BLaER1 treated with 17β-estradiol and CSF1 and Interleukin-3, amounts not matched to agents 10 nM and 100 nM (cell line): Measurements from ENCODE around the gene ARID2.
A peak's percentile ranks its signal among the peaks of the same experiment; 100 is the strongest.

Experiments
- H3K27ac ChIP-seq, 11 experiments: shearing (Covaris generic); formaldehyde crosslinking; 2 replicates each; pipeline ENCODE4 v1.8.1; 2022
- H3K27me3 ChIP-seq, 11 experiments: shearing (Covaris generic); formaldehyde crosslinking; 2 replicates each; pipeline ENCODE4 v1.8.1; 2022
- H3K36me3 ChIP-seq, 11 experiments: shearing (Covaris generic); formaldehyde crosslinking; 2 replicates each; pipeline ENCODE4 v1.8.1; 2022
- H3K4me1 ChIP-seq, 10 experiments: shearing (Covaris generic); formaldehyde crosslinking; 2 replicates each; pipeline ENCODE4 v1.8.1; 2022
- H3K4me2 ChIP-seq, 11 experiments: shearing (Covaris generic); formaldehyde crosslinking; 2 replicates each; pipeline ENCODE4 v1.8.1; 2022
- H3K4me3 ChIP-seq, 10 experiments: shearing (Covaris generic); formaldehyde crosslinking; 2 replicates each; pipeline ENCODE4 v1.8.1; 2022
- H3K9ac ChIP-seq, 11 experiments: shearing (Covaris generic); formaldehyde crosslinking; 2 replicates each; pipeline ENCODE4 v1.8.1; 2022
- H3K9me3 ChIP-seq, 11 experiments: shearing (Covaris generic); formaldehyde crosslinking; replicated peaks in 1 of 11; 2 replicates each; pipeline ENCODE4 v1.8.1; 2022
- H4K20me1 ChIP-seq, 11 experiments: shearing (Covaris generic); formaldehyde crosslinking; 2 replicates each; pipeline ENCODE4 v1.8.1; 2022
- Cebpa-rat ChIP-seq, 11 experiments: shearing (Covaris generic); IDR thresholded peaks; 2 replicates each; pipeline ENCODE4 v1.8.1; 2022

Gene ARID2

DNA sequence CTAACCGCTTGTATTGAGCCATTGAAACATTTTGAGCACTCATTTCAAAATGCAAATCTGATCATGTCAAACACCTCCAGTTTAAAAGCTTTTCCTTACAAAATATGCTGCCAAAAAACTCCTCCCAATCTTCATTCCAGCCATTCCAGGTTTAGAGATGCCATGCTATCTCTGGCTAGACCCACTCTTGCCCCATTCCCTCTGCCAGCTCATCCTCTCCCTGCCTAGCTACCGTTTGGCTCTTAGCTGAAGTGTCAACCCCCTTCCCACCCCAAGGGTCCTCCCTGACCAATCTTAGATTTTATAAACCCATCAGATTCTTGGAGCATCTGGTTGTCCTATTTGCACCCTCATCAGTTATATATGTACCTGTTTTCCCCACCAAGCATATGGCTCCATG is 185.9 kb downstream of the ARID2 start:
- Histone ChIP-seq H3K4me1 (peaks cover 0 to 17% (median 12%) of the 10 kb centered on the region in 10 experiments; a peak in 11 of 20 replicates), H3K4me3 (no peak overlapping the region), H3K9me3 (no peaks in the 10 kb centered on the region), H4K20me1 (peaks cover 0 to 6% (median 0%) of the 10 kb centered on the region in 11 experiments; a peak in 1 of 22 replicates), H3K9ac (no peak overlapping the region), H3K27me3 (no peaks in the 10 kb centered on the region), H3K27ac (no peak overlapping the region), H3K4me2 (no peak overlapping the region), H3K36me3 (peaks cover 24 to 38% (median 29%) of the 10 kb centered on the region in 11 experiments)
- TF ChIP-seq Cebpa-rat (IDR thresholded peaks at IDR 0.05): no peak

DNA sequence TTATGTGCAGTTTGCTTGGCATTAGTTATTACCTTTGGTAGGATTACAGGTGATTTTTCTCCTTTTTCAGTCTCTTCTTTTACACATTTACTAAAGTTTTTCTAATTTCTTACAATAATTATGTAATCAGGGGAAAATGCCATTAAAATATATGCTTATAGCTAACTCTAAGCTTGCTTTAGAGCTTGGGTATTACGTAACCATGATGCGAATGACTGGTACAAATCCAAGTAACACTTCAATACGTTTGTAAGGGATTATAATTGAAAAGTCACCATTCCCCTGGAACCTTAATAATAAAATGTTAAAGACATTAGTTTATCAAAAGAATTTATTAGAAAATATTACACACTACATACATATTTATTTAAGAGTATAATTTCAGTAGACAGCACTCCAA is 189.3 kb downstream of the ARID2 start:
- no peaks in the 10 kb centered on the region for H3K9me3 ChIP-seq
- no peak overlapping the region for H3K4me2 ChIP-seq
- H3K4me3 ChIP-seq: no peak overlapping the region
- H3K27ac ChIP-seq: no peak overlapping the region
- H3K9ac ChIP-seq: no peak overlapping the region
- peaks cover 57 to 72% (median 63%) of the 10 kb centered on the region in 11 experiments for H3K36me3 ChIP-seq
- H3K27me3 ChIP-seq: no peaks in the 10 kb centered on the region
- 0 out of 22 replicates have a peak, but pooled peaks of 1 of the 11 experiments have one; percentile 47 for TF ChIP-seq Cebpa-rat (IDR thresholded peaks at IDR 0.05)
- H4K20me1 ChIP-seq: peaks cover 0 to 20% (median 2%) of the 10 kb centered on the region in 11 experiments; a peak in 4 of 22 replicates
- peaks cover 0 to 9% (median 6%) of the 10 kb centered on the region in 10 experiments; a peak in 11 of 20 replicates for H3K4me1 ChIP-seq

DNA sequence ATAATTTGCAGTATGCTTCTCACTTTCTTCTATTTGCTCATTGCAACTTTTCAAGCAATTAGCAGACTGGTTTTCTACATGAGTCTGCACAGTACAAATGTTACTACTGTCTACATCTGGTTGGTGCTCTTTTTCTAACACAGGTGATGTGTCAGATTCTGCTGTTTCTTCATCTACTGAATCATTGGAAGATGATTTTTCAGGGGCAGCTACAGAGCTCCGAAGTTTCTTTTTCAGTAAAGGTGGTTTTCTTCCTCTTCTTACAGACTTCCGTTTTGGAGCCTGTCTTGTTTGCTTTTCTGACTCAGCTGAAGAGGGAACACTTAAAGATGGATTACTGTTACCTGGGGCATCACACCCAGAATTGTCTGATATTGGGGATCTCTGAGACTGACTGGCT is 198.8 kb downstream of the ARID2 start:
- Histone ChIP-seq H3K4me3 (no peak overlapping the region), H3K9ac (no peak overlapping the region), H3K36me3 (peaks cover 95 to 100% (median 99%) of the 10 kb centered on the region in 11 experiments), H3K4me1 (no peaks in the 10 kb centered on the region), H3K27ac (no peak overlapping the region), H3K27me3 (no peaks in the 10 kb centered on the region), H3K9me3 (no peaks in the 10 kb centered on the region), H3K4me2 (no peak overlapping the region), H4K20me1 (peaks cover 0 to 44% (median 8%) of the 10 kb centered on the region in 11 experiments; a peak in 5 of 22 replicates)
- TF ChIP-seq Cebpa-rat (IDR thresholded peaks at IDR 0.05): no peak

DNA sequence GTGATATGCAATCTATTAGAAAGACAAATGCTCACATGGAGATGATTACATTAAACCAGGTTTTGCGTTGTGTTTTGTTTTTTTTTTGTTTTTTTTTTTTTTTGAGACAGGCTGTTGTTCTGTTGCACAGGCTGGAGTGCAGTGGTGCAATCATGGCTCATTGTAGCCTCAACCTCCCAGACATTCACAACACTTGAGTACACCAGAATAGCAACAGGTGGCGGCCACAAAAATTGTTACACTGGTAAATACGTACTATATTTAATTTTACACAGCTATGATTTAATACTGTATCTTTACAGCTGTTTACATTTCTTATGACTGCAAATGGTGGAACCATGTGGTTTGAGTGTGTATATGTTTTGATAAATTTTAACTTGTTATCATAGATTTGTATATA is 200.9 kb downstream of the ARID2 start:
- Histone ChIP-seq H3K4me3 (no peak overlapping the region), H3K27me3 (no peaks in the 10 kb centered on the region), H3K9me3 (no peaks in the 10 kb centered on the region), H3K9ac (no peak overlapping the region), H3K27ac (no peak overlapping the region), H3K4me2 (no peak overlapping the region), H3K36me3 (peaks cover 93 to 100% (median 98%) of the 10 kb centered on the region in 11 experiments), H4K20me1 (peaks cover 0 to 44% (median under 1%) of the 10 kb centered on the region in 11 experiments; a peak in 7 of 22 replicates), H3K4me1 (no peaks in the 10 kb centered on the region)
- TF ChIP-seq Cebpa-rat (IDR thresholded peaks at IDR 0.05): no peak

DNA sequence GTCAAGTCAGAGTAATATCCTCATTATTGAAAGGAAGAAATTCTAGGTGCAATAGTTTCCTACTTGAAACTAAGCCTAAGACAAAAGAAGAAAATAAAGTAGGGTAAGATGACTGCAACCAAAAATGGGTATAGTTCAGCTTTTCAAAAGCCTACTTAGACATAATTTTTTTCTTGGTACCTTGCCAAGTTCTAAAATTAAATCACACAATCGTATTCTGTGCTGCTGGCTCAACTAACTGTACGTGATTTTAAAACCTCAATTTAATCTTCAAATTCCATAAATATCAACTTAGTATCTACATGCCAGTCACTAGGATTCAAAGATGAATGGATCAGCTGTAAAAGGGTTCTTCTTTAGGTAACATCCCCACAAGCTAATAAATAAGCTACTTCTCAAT is 204.0 kb downstream of the ARID2 start:
- Histone ChIP-seq H4K20me1 (peaks cover 0 to 42% (median 0%) of the 10 kb centered on the region in 11 experiments; a peak in 5 of 22 replicates), H3K27me3 (no peaks in the 10 kb centered on the region), H3K36me3 (peaks cover 77 to 98% (median 89%) of the 10 kb centered on the region in 11 experiments), H3K9ac (no peak overlapping the region), H3K9me3 (no peaks in the 10 kb centered on the region), H3K27ac (no peak overlapping the region), H3K4me2 (no peak overlapping the region), H3K4me1 (no peaks in the 10 kb centered on the region), H3K4me3 (no peak overlapping the region)
- TF ChIP-seq Cebpa-rat (IDR thresholded peaks at IDR 0.05): no peak

DNA sequence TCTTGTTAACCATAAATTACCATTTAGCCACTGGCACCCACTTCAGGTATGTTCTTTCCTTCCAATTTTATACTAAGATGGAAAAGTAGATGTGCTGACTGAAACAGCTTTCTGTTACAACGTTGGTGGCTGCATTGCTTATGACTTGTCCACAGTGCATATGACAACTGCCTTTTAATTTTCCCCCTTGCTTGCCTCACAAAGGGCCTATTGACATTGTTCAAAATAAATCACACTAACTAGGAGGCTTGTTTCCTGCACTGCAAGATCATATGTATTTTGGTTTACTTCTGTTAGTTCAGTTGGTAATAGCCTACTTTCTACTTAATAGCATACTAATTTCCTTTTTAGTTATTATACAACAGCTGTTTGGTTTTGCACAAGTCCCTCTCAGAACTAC is 205.4 kb downstream of the ARID2 start:
- Histone ChIP-seq H3K4me2 (no peak overlapping the region), H3K27me3 (no peaks in the 10 kb centered on the region), H3K4me1 (no peaks in the 10 kb centered on the region), H4K20me1 (peaks cover 0 to 56% (median 0%) of the 10 kb centered on the region in 11 experiments; a peak in 5 of 22 replicates), H3K4me3 (no peak overlapping the region), H3K9me3 (no peaks in the 10 kb centered on the region), H3K9ac (no peak overlapping the region), H3K36me3 (peaks cover 76 to 98% (median 89%) of the 10 kb centered on the region in 11 experiments), H3K27ac (no peak overlapping the region)
- no peak for TF ChIP-seq Cebpa-rat (IDR thresholded peaks at IDR 0.05)

DNA sequence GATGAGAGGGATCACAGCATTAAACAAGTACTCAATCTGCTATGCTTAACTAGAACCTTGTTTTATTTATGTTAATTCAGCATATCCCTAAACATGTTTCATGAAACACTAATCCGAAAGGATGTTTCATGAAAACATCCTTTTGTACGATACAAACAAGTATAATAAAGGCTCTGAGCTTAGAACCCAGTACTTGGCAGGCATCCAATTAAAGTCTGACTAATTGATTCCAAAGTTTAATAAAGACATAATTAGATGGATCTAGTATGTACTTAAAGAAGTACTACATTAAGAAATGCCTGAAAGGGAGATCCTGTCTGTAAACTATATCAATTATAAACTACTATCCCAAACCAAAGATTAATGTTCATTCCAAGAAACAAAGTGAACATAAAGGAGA is 209.1 kb downstream of the ARID2 start:
- peaks cover 75 to 98% (median 89%) of the 10 kb centered on the region in 11 experiments for H3K36me3 ChIP-seq
- peaks cover 0 to 3% (median 0%) of the 10 kb centered on the region in 11 experiments; a peak in 1 of 22 replicates for H3K9me3 ChIP-seq
- H3K9ac ChIP-seq: no peak overlapping the region
- no peaks in the 10 kb centered on the region for H3K4me1 ChIP-seq
- TF ChIP-seq Cebpa-rat (IDR thresholded peaks at IDR 0.05): no peak
- no peak overlapping the region for H3K4me3 ChIP-seq
- H3K27me3 ChIP-seq: no peaks in the 10 kb centered on the region
- H3K4me2 ChIP-seq: no peak overlapping the region
- H4K20me1 ChIP-seq: peaks cover 0 to 85% (median 0%) of the 10 kb centered on the region in 11 experiments; a peak in 5 of 22 replicates
- H3K27ac ChIP-seq: no peak overlapping the region

DNA sequence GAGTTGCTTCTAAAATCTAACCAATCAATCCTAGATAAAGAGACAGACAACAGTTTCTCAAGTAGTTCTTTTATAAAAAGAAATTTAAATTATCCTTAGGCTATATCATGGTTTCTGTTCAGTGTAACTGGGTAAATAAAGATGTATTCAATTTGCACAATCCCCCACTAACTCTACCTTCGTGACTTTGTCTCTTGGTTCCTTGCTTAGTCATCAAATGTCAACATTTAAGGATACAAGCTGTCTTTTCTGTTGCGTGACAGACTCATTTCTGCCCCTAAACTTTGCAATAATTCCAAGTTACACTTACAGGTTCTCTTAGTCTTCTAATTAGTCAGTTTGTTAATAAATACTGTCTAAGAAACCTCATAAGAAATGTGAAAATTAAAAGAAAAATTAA is 210.3 kb downstream of the ARID2 start:
- TF ChIP-seq Cebpa-rat (IDR thresholded peaks at IDR 0.05): no peak
- H3K27me3 ChIP-seq: no peaks in the 10 kb centered on the region
- H4K20me1 ChIP-seq: peaks cover 0 to 85% (median 0%) of the 10 kb centered on the region in 11 experiments; a peak in 5 of 22 replicates
- H3K4me3 ChIP-seq: no peak overlapping the region
- no peaks in the 10 kb centered on the region for H3K4me1 ChIP-seq
- peaks cover 75 to 98% (median 89%) of the 10 kb centered on the region in 11 experiments for H3K36me3 ChIP-seq
- H3K4me2 ChIP-seq: no peak overlapping the region
- no peak overlapping the region for H3K27ac ChIP-seq
- no peak overlapping the region for H3K9ac ChIP-seq
- H3K9me3 ChIP-seq: peaks cover 0 to 3% (median 0%) of the 10 kb centered on the region in 11 experiments; a peak in 1 of 22 replicates

DNA sequence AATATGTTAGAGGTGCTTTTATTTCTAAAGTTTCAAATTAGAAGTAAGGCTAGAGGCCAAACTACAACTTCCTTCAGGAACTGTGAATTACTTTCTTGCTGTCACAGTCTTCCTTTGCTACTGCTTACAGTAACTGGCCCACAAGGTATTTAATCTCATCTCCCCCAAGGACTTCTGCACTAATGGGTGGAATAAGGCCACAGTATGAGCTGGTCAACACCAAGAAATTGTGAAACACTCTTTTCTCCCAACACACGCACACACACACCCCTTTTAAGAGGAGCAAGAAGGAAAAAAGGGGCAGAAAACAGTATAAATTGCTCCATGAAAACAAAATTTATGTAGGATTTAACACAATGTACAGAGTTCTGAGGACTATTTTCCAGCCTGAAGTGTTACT is 215.3 kb downstream of the ARID2 start:
- H3K27ac ChIP-seq: no peak overlapping the region
- no peaks in the 10 kb centered on the region for H3K27me3 ChIP-seq
- no peak overlapping the region for H3K4me3 ChIP-seq
- H4K20me1 ChIP-seq: peaks cover 0 to 95% (median 0%) of the 10 kb centered on the region in 11 experiments; a peak in 3 of 22 replicates
- peaks cover 94 to 100% (median 99%) of the 10 kb centered on the region in 11 experiments for H3K36me3 ChIP-seq
- H3K9ac ChIP-seq: no peak overlapping the region
- H3K4me1 ChIP-seq: no peaks in the 10 kb centered on the region
- H3K9me3 ChIP-seq: peaks cover 0 to 3% (median 0%) of the 10 kb centered on the region in 11 experiments; a peak in 1 of 22 replicates
- no peak overlapping the region for H3K4me2 ChIP-seq
- no peak for TF ChIP-seq Cebpa-rat (IDR thresholded peaks at IDR 0.05)

DNA sequence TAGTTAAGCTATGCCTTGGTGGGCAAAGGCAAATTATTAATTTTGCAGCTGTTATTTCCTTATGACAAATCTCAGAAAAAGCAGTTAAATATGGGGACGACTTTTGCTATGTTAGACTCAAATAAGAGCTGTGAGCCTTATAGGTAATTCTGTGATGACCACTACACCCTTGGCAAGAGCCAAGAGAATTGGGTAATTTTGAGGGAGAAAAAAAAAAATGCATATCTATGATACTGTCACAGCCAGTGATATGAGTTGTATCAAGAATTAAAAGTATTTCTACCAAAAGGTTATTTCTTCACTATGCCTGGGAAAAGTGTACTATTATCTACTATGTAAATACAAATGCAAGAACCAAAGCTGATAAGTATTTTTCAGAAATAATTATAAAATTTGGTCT is 216.9 kb downstream of the ARID2 start:
- Histone ChIP-seq H3K9me3 (0 out of 22 replicates have a peak, but pooled peaks cover 0 to 3% (median 0%) of the 10 kb centered on the region in 11 experiments), H3K4me2 (no peak overlapping the region), H4K20me1 (peaks cover 0 to 91% (median 0%) of the 10 kb centered on the region in 11 experiments; a peak in 3 of 22 replicates), H3K4me3 (no peak overlapping the region), H3K36me3 (peaks cover 79 to 100% (median 96%) of the 10 kb centered on the region in 11 experiments), H3K27me3 (no peaks in the 10 kb centered on the region), H3K4me1 (no peaks in the 10 kb centered on the region), H3K9ac (no peak overlapping the region), H3K27ac (no peak overlapping the region)
- TF ChIP-seq Cebpa-rat (IDR thresholded peaks at IDR 0.05): no peak
